HG02798 (cell line): Measurements from ENCODE around the gene SPTBN2.
"Not testable (repeated sequence)": the region's sequence is repeated elsewhere in the genome, so short reads cannot be mapped to it uniquely, and the experiment has no call there.

Source experiments
- ATAC-seq: cut with Tn5 transposase; IDR thresholded peaks from one replicate; pipeline ENCODE4 v1.9.1; 2021; ENCODE audit warnings: mild to moderate bottlenecking; ENCODE audit not compliant: unreplicated experiment, poor library complexity

SPTBN2 gene

DNA sequence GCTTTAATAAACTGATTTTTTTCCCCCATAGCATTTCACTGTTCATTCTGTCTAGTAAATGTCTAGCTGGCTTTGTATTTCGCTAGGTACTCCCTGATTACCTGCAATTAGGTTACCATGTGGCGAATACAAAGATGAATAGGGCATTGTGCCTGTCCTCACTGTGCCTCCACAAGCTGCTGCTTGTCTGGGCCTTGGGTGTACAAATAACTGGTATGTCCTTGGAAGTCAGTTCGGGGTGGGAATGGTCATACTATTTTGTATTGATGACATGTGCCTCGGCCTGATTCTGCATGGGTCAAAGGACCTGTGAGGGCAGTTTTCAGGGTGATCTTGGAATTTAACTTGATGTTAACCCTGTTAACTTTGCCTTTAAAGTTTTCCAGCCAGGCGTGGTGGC, 79.1 kb downstream of the SPTBN2 start:
- ATAC-seq, result no peak

DNA sequence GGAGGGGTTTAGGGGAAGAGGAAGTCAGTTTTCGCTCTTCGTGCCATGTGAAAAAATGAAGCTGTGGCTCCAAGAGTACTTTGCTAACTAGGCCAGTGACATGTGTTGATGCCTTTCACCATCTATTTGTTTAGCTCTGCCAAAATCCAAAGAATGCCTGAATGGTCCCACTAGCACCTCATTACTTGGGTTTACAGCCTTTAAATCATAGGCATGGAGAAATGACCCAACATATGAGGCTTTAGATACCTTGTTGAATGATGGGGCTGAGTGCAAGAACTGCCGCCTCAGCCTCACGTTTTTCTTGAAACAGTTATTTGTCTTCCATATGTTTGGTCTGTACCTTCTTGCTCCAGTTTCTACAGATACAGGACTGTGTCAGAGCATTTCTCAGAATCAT, 82.2 kb downstream of the SPTBN2 start:
- ATAC-seq, result no peak

DNA sequence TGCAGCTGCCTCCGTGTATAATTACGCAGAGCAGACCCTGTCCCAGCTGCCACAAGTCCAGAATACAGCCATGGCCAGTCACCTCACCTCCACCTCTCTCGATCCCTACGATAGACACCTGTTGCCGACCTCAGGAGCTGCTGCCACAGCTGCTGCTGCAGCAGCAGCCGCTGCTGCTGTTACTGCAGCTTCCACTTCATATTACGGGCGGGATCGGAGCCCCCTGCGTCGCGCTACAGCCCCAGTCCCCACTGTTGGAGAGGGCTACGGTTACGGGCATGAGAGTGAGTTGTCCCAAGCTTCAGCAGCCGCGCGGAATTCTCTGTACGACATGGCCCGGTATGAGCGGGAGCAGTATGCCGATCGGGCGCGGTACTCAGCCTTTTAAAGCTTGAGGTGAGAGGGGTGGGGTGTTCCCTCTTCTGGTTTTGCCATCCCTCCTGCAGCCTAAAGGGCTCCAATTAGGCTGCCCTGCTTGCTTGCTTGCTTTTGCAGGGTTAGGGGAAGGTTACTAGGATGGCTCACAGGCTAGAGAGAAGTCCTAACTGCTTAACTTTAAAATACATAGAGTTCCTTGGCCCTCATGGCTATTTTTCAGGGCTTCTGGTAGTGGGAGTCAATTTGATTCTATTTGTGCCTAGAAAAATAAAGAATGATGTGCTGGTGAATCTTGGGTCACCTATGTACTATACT, 85.1 kb downstream of the SPTBN2 start:
- no peak for ATAC-seq

DNA sequence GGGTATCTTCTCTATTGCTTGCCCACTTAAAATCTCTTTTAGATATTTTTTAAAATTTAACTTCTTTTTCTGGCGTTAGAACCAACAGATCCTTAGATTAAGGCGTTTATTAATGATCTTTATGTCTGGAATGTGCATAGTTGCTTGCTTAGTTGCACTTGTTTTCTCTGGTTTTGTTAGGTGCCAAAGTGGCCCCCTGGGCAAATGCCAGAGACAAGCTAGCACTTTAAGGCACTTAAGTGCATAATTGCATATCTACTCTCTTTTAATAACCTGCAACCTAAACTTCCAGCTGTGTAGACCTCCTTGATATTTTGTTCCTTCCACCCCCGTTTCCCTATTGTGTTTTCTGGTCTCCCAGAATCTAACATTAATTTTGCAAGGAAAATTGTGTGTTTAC, 87.2 kb downstream of the SPTBN2 start:
- no peak for ATAC-seq

DNA sequence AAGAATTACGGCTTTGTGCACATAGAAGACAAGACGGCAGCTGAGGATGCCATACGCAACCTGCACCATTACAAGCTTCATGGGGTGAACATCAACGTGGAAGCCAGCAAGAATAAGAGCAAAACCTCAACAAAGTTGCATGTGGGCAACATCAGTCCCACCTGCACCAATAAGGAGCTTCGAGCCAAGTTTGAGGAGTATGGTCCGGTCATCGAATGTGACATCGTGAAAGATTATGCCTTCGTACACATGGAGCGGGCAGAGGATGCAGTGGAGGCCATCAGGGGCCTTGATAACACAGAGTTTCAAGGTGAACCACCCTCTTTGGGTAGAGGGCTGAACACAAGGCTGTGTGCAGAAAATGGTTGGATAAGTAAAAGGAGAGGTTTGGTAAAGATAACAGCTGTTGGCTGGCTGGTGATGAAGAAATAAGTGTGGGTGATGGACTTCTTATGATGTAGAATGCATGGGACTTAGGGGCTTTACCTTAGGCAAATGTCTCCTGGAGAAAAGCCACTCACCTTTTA, 89.1 kb downstream of the SPTBN2 start:
- ATAC-seq, result not testable (repeated sequence)

DNA sequence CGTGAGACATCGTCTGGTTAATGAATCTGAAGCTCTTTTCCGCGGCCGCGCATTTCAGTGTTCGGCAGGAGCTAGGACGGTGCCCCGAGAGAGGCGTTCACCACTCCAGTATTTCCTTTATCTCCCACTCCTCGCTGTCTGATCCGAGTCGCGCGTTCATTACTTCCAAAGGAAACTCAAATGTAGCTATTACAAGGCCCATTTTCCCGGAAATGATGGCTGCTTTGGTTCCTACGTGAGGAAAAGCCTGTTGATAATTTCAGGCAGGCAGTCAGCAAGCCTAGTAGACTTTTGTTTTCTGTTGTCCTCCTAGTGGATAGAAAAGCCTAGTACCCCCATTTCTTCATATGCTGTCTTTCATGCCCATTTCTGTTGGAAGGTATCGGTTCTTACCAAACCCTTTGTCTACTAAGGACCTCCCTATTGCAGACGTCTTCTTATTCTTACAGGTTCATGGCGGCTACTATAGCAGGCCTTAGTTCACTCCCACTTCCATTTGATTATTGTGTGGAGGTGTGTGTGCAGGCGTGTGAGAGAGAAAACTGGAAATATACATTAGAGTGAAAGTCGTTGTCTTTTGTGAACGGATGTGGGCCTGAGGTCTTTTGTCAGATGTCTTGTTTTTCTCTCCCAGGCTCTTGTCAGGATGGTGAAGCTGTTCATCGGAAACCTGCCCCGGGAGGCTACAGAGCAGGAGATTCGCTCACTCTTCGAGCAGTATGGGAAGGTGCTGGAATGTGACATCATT, 89.8 kb downstream of the SPTBN2 start:
- no peak for ATAC-seq

DNA sequence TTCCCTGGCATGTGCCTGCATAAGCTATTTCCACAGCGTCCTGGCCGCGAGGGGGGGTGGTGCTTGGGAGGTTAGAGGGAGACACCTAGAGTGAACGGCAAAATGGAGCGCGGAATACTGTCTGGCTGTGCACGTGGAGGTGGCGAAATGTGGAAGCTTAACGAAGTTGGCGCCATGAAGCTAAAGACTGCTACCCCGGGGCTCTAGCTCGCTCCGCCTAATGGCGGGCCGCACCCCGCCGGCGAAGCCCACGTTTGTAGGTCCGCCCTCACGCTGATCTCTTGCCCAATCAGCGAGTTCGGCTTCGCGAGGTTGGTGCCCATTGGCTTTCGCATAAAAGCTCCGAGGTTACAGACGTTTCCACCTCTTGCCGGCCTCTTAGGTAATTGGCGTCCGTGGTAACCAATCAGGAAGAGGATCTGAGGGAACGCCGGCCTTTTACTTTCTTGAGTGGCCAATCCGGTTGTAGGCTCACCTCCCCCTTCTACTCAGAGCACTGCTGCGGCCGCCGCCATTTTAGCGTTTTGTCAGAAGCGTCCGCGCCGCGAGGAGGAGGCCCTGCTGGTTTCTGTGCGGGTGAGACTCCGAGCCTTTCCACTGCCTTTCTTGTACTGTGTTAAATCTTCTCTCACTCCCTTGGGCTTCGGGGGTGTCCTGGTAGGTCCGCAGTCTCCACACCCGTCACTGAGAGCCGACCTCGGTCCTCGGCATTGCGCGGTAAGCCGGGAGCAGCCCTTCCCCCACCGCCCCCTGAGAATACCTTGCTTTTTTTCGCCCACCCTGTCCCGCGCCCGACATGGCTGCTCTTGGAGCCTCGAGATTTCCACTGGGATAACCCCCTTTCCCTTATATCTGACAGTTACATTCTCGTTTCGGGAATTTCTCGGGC, 90.6 kb downstream of the SPTBN2 start, which contains the start of gene RBM4:
RBM4 (plus strand) TSS at position 527 of the 889 bp plus-strand sequence. CDS start 1,009 bp downstream, outside the sequence.
- ATAC-seq, result peak; percentile 98

DNA sequence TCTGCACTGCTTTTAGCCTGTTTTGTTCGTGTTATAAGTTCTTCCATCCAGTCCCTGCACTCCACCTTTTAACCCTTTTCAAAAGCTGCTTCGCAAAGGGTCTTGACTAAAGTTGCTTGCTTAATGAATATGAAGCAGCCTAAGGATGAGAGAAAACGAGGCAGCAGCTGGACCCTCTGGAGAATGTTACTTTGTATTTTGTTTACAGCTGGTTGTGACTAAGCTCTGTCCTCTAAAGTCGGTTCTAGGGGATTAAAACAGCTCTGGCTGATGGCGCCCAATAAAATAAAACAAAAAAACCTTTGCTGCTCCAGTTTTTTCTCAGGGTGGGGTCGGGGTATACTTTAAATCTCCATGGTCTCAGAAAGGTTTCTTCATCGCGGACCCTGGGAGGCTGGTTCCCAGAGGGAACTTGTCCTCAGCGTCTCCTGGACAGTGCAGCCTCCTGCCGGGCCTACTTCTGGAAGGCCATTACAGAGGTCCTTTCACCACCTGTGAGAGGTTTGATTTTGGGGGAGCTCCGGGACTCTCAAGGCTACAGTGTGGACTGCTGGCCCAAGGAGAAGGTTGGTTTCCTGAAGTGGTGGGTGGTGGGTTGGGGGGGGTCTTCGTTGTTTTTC, 91.3 kb downstream of the SPTBN2 start:
- ATAC-seq, result no peak

DNA sequence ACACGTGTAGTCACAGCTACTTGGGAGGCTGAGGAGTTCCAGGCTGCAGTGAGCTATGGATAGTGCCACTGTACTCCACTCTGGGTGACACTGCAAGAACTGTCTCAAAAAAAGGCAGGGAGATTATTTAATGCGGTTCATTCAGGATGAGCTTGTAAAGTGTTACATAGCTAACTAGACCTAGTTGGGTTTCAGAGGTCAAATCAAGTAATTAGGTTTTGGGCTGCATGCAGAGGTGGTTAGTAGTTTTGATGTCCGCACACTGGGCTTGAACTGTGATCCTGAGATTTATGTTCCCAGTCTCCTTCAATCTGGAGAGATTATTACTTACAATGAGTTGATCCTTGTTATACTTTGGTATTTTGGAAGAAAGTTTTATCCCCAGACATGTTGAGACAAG, 92.6 kb downstream of the SPTBN2 start:
- no peak for ATAC-seq
